SW 1271 (cell line): ENCODE results near the gene B4GALT6.

Experiments
- DNase-seq, 2 experiments: peaks; one replicate each; lab custom pipeline; 2025; lab: John Stamatoyannopoulos, UW

B4GALT6 gene

GRCh38 chr18:31688606-31689005 lies 4.2 kb upstream of the B4GALT6 start:
- DNase-seq = no peak

- DNase-seq = peak in 1 of 2 experiments; percentile 11
These were observed 2.9 kb upstream of the B4GALT6 start for GRCh38 chr18:31686986-31687928.

- no peak for DNase-seq
These were observed 2.2 kb upstream of the B4GALT6 start for GRCh38 chr18:31686572-31686971.

GRCh38 chr18:31685097-31686082 lies 1.0 kb upstream of the B4GALT6 start:
- peak; percentile 15 to 66 for DNase-seq

- no peak for DNase-seq
These were observed 458 bp downstream of the B4GALT6 start for GRCh38 chr18:31683968-31684278.

- DNase-seq = no peak
These were observed 1.3 kb downstream of the B4GALT6 start for GRCh38 chr18:31683106-31683505.

- DNase-seq = peak in 1 of 2 experiments; percentile 18
These were observed 3.4 kb downstream of the B4GALT6 start for GRCh38 chr18:31680831-31681568.

GRCh38 chr18:31680433-31680811 lies 4.0 kb downstream of the B4GALT6 start:
- no peak for DNase-seq

GRCh38 chr18:31679791-31680432 lies 4.5 kb downstream of the B4GALT6 start:
- DNase-seq = peak in 1 of 2 experiments; percentile 38

GRCh38 chr18:31679133-31679742 lies 5.1 kb downstream of the B4GALT6 start:
- peak; percentile 26 to 63 for DNase-seq

GRCh38 chr18:31678425-31678824 lies 6.0 kb downstream of the B4GALT6 start:
- no peak for DNase-seq

- DNase-seq = no peak
These were observed 6.8 kb downstream of the B4GALT6 start for GRCh38 chr18:31677592-31677991.

- DNase-seq = no peak
These were observed 9.0 kb downstream of the B4GALT6 start for GRCh38 chr18:31675404-31675803.

GRCh38 chr18:31672628-31673135 lies 11.7 kb downstream of the B4GALT6 start:
- DNase-seq = no peak

- DNase-seq = no peak
These were observed 12.4 kb downstream of the B4GALT6 start for GRCh38 chr18:31671951-31672350.

GRCh38 chr18:31669541-31669940 lies 14.8 kb downstream of the B4GALT6 start:
- no peak for DNase-seq

GRCh38 chr18:31667185-31667584 lies 17.2 kb downstream of the B4GALT6 start:
- no peak for DNase-seq

- no peak for DNase-seq
These were observed 18.3 kb downstream of the B4GALT6 start for GRCh38 chr18:31666055-31666454.

- no peak for DNase-seq
These were observed 20.3 kb downstream of the B4GALT6 start for GRCh38 chr18:31664101-31664500.

GRCh38 chr18:31661965-31662364 lies 22.4 kb downstream of the B4GALT6 start:
- DNase-seq = no peak

GRCh38 chr18:31660763-31661162 lies 23.6 kb downstream of the B4GALT6 start:
- DNase-seq = no peak
